MM.1S (cell line): ENCODE results near the gene GPR137.

ENCODE experiments used
- DNase-seq: peaks from one replicate; pipeline ENCODE4 v3.0.0-alpha.2; 2015
- H2AFZ ChIP-seq: fragments of 300-600 bp; sonication (generic); 2 replicates; pipeline ENCODE4 v1.6.0; 2016; ENCODE audit warnings: antibody characterized with exemption, low read length
- H3F3A ChIP-seq: fragments of 300-600 bp; sonication (generic); 2 replicates; pipeline ENCODE4 v1.6.1; 2016; ENCODE audit warnings: mild to moderate bottlenecking, antibody characterized with exemption, low read length, moderate library complexity, mixed read lengths; ENCODE audit not compliant: insufficient read depth
- H3K27ac ChIP-seq: fragments of 300-600 bp; sonication (generic); 2 replicates; pipeline ENCODE4 v1.5.1; 2016; ENCODE audit warnings: mild to moderate bottlenecking, low read length
- H3K27me3 ChIP-seq: fragments of 300-600 bp; sonication (generic); replicated peaks from 2 replicates; pipeline ENCODE4 v1.6.0; 2016; ENCODE audit warnings: low read length; ENCODE audit not compliant: insufficient read depth
- H3K36me3 ChIP-seq: fragments of 300-600 bp; sonication (generic); replicated peaks from 2 replicates; pipeline ENCODE4 v1.6.1; 2016; ENCODE audit warnings: mild to moderate bottlenecking, low read length, mixed read lengths; ENCODE audit not compliant: insufficient read depth
- H3K4me1 ChIP-seq: fragments of 300-600 bp; sonication (generic); 2 replicates; pipeline ENCODE4 v1.6.1; 2016; ENCODE audit warnings: low read length, mixed read lengths
- H3K4me2 ChIP-seq: fragments of 300-600 bp; sonication (generic); 2 replicates; pipeline ENCODE4 v1.6.0; 2016; ENCODE audit warnings: low read depth, low read length
- H3K4me3 ChIP-seq: fragments of 300-600 bp; sonication (generic); 2 replicates; pipeline ENCODE4 v1.5.1; 2016; ENCODE audit warnings: low read length, mixed read lengths
- H3K79me2 ChIP-seq: fragments of 300-600 bp; sonication (generic); 2 replicates; pipeline ENCODE4 v1.6.1; 2016; ENCODE audit warnings: mixed run types, low read length, mixed read lengths
- H3K9ac ChIP-seq: fragments of 300-600 bp; sonication (generic); 2 replicates; pipeline ENCODE4 v1.6.1; 2016; ENCODE audit warnings: low read length, mixed read lengths
- H3K9me2 ChIP-seq: fragments of 300-600 bp; sonication (generic); replicated peaks from 2 replicates; pipeline ENCODE4 v1.6.1; 2016; ENCODE audit warnings: mild to moderate bottlenecking, low read length, mixed read lengths; ENCODE audit not compliant: insufficient read depth
- H3K9me3 ChIP-seq: fragments of 300-600 bp; sonication (generic); replicated peaks from 2 replicates; pipeline ENCODE4 v1.6.1; 2016; ENCODE audit warnings: mild to moderate bottlenecking, low read length, mixed read lengths; ENCODE audit not compliant: insufficient read depth
- H4K20me1 ChIP-seq: fragments of 300-600 bp; sonication (generic); 2 replicates; pipeline ENCODE4 v1.6.1; 2016; ENCODE audit warnings: mild to moderate bottlenecking, low read length, moderate library complexity, mixed read lengths; ENCODE audit not compliant: insufficient read depth
- CTCF ChIP-seq: fragments of 300-600 bp; sonication (generic); IDR thresholded peaks from 2 replicates; pipeline ENCODE4 v1.5.1; 2016; ENCODE audit warnings: antibody characterized with exemption, low read length, mixed read lengths
- EZH2 ChIP-seq: fragments of 300-600 bp; sonication (generic); optimal IDR thresholded peaks from 2 replicates; pipeline ENCODE3; 2017; ENCODE audit warnings: low read depth, mild to moderate bottlenecking, antibody characterized with exemption, low read length, mixed read lengths
- EZH2phosphoT487 ChIP-seq: fragments of 300-600 bp; sonication (generic); IDR thresholded peaks from 2 replicates; pipeline ENCODE4 v1.6.1; 2018; ENCODE audit warnings: antibody characterized with exemption, low read length

GPR137 gene

DNA sequence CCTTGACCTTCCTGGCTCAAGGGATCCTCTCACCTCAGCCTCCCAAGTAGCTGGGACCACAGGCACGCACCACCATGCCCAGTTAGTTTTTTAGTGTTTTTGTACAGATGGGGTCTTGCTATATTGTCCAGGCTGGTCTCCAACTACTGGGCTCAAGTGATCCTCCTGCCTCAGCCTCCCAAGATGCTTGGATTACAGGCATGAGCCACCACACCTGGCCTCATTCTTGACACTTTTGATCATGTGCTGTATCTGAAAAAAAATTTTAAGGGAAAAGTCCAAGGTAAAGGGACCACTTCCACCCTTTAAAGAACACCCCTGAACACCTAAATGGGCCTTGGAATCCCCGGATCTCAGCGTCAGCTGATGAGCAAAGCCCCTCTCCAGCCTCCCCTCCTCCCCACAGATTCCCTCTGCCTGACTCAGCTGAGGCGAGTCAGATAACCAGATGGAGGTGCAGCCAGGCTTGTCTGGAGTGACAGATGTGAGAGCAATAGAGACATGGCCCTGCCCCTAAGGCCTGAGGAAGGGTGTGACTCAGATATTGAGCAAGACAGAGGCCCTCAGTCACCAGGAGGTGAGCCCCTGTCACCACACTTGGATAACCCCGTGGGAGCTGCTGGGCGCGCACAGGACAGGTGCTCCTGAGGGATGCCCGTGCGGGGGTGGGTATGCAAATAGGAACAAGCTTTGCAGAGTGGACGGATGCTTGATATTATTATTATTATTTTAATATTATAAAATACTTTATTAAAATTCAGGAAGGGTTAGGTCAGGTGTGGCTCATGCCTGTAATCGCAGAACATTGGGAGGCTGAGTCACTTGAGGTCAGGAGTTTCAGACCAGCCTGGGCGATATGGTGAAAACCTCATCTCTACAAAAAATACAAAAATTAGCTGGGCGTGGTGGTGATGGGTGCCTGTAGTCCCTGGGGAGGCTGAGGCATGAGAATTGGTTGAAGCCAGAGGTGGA lies 49.4 kb downstream of the GPR137 start:
- Histone ChIP-seq H3K9me2 (no peaks in the 10 kb centered on the region), H4K20me1 (no peaks in the 10 kb centered on the region), H3K9me3 (no peaks in the 10 kb centered on the region), H3K27ac (no peak overlapping the region), H3K4me1 (peaks cover 4% of the 10 kb centered on the region; the same call in 1 of the 2 replicates), H2AFZ (no peak overlapping the region), H3K4me3 (no peak overlapping the region), H3K36me3 (no peaks in the 10 kb centered on the region), H3K9ac (no peak overlapping the region), H3K4me2 (no peak overlapping the region), H3K27me3 (no peaks in the 10 kb centered on the region), H3K79me2 (peaks cover 8% of the 10 kb centered on the region), H3F3A (peaks cover 7% of the 10 kb centered on the region; the same call in 1 of the 2 replicates)
- TF ChIP-seq EZH2 (no peak), CTCF (no peak), EZH2phosphoT487 (no peak)
- no peak for DNase-seq

DNA sequence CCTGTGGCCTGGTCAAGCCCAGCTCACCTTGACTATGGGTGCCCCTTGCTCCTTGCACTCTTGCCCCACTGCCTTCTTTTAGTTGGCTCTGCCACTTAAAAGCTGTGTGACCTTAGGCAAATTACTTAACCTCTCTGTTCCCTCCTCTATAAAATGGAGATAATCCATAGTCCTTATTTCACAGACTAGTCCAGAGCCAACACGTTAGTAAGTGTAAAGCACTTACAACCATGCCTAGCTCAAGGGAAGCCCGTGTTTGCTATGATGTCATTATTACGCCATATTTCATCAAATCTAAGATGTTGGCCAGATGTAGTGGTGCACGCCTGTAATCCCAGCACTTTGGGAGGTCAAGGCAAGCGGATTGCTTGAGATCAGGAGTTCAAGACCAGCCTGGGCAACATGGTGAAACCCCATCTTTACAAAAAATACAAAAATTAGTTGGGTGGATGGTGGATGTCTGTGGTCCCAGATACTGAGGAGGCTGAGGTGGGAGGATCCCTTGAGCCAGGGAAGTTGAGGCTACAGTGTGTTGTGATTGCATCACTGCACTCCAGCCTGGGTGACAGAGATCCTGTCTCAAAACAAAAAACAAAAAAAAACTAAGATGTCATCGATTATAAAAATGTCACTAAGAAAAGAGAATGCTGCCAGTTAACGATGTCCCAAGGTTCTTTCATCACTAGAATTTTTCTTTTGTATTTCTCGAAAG lies 52.0 kb downstream of the GPR137 start:
- no peak overlapping the region for H3K4me2 ChIP-seq
- H2AFZ ChIP-seq, result no peak overlapping the region
- no peak overlapping the region for H3K4me3 ChIP-seq
- no peak overlapping the region for H3K9ac ChIP-seq
- no peak overlapping the region for H3K27ac ChIP-seq
- no peaks in the 10 kb centered on the region for H3K27me3 ChIP-seq
- no peaks in the 10 kb centered on the region for H3K36me3 ChIP-seq
- H3K9me2 ChIP-seq, result no peaks in the 10 kb centered on the region
- H4K20me1 ChIP-seq, result no peaks in the 10 kb centered on the region
- peaks cover 9% of the 10 kb centered on the region for H3F3A ChIP-seq
- peaks cover 7% of the 10 kb centered on the region for H3K4me1 ChIP-seq
- no peaks in the 10 kb centered on the region for H3K9me3 ChIP-seq
- no peak for DNase-seq
- no peak for TF ChIP-seq EZH2
- TF ChIP-seq CTCF, result no peak
- peaks cover 27% of the 10 kb centered on the region for H3K79me2 ChIP-seq

- Histone ChIP-seq H2AFZ (no peak overlapping the region), H3K27me3 (no peaks in the 10 kb centered on the region), H3K27ac (no peak overlapping the region), H3K4me1 (peaks cover 7% of the 10 kb centered on the region), H3K4me2 (peak overlapping the region; percentile 94; the same call in 1 of the 2 replicates), H3K9ac (no peak overlapping the region), H3K9me2 (no peaks in the 10 kb centered on the region), H3K79me2 (peaks cover 36% of the 10 kb centered on the region), H3K9me3 (no peaks in the 10 kb centered on the region), H3K4me3 (no peak overlapping the region), H4K20me1 (no peaks in the 10 kb centered on the region), H3F3A (peaks cover 9% of the 10 kb centered on the region), H3K36me3 (no peaks in the 10 kb centered on the region)
- TF ChIP-seq EZH2phosphoT487, result no peak
- TF ChIP-seq EZH2, result no peak
- no peak for TF ChIP-seq CTCF
- no peak for DNase-seq
Measured at GRCh38 chr11:64338716-64339115, 53.1 kb downstream of the GPR137 start.
